RCC 7860 (cell line): ENCODE results near the gene ZNF829.

Experiments
- DNase-seq: peaks from one replicate; pipeline ENCODE4 v3.0.0-alpha.2; 2015; ENCODE audit warnings: low spot score
- FAIRE-seq: peaks from 2 replicates; lab custom pipeline; 2012; peaks lifted over from hg19 to GRCh38; lab: Jason Lieb, UNC

The ZNF829 gene

DNA sequence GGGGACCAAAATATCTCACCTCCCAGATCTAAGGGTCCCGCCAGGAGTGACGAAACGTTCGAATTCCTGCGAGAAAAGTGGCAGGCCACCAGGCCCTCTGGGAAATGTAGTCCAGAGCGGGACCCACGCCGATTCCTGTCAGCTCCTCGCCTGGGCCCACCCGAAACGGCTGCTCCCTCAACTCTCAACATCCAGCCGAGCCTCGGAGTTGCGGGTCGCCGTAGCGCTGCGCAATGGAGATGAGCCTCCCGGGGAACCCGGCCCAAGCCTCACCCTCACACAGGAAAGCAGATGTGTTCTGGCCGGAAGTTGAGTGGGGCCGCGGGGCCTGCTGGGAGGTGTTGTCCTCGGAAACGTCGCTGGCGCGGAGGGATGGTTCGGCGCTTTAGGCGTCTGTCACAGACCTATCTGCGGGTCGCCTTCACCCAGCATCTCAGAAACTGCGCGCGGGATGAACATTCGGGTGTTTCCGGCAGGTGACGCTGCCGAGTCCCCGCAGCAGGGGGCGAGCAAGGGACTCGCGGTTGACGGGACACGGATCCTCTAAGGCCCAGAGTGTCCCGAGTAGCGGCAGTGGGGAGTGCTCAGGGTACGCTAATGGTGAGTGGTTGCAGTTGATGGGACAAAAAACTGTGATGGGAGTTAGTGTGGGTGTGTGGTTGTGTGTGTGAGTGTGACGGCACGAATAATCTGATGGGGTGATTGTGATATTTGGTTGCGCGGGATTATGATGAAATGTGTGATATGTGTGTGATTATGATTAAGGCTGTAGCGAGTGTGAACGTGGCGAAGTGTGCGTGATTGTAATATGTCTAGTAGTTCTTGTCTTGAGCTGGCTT, at the start of gene ZNF829, which contains the start of gene ZNF568:
Gene ZNF829, minus strand, starts transcription at position 300 of the 839 bp plus-strand sequence. CDS start 1,124 bp downstream, outside the sequence.
Gene ZNF568, plus strand, starts transcription at position 341 of the 839 bp plus-strand sequence. CDS start 6,439 bp downstream, outside the sequence.
- no peak for FAIRE-seq
- DNase-seq = peak; percentile 61

DNA sequence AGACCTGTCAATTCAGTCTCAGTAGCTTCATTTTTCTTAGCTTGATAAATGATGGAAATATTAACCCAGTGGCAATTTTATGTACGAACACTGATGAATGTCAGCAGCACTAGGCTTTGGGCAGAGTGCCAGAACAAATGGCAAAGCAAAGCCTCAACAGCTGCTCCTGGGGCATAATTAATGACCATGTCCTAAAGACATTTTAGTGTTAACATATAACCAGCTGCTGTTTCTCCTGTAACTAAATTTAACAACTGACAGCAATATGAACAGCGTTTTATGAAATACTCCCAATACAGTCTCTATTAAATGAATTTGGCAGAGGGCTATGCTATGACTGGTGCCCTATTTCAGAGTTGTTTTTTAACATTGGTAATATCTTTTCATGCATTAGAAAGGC, 47.2 kb upstream of the ZNF829 start:
- FAIRE-seq (no peak), DNase-seq (no peak)

DNA sequence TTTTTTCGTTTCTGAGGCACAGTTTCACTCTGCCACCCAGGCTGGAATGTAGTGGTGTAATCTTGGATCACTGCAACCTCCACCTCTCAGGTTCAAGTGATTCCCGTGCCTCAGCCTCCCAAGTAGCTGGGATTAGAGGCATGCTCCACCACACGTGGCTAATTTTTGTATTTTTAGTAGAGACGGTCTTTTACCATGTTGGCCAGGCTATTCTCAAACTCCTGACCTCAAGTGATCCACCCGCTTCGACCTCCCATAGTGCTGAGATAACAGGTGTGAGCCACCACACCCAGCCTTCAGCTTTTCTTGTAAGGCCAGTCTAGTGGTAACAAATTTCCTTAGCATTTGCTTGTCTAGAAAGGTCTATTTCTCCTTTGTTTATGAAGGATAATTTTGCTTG, 46.3 kb upstream of the ZNF829 start:
- DNase-seq = no peak
- no peak for FAIRE-seq

DNA sequence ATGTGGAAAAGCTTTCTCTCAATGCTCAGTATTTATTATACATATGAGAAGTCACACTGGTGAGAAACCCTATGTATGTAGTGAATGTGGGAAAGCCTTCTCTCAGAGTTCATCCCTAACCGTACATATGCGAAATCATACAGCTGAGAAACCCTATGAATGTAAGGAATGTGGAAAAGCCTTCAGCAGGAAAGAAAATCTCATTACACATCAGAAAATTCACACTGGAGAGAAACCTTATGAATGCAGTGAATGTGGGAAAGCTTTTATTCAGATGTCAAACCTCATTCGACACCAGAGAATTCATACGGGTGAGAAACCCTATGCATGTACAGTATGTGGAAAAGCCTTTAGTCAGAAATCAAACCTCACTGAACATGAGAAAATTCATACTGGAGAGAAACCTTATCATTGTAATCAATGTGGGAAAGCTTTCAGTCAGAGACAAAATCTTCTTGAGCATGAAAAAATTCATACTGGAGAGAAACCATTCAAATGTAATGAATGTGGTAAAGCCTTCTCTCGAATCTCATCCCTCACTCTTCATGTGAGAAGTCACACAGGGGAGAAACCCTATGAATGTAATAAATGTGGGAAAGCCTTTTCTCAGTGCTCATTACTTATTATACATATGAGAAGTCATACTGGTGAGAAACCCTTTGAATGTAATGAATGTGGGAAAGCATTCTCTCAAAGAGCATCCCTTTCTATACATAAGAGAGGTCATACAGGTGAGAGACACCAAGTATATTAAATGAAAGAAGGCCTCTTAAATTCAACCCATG, 34.4 kb upstream of the ZNF829 start:
- DNase-seq (no peak), FAIRE-seq (no peak)

DNA sequence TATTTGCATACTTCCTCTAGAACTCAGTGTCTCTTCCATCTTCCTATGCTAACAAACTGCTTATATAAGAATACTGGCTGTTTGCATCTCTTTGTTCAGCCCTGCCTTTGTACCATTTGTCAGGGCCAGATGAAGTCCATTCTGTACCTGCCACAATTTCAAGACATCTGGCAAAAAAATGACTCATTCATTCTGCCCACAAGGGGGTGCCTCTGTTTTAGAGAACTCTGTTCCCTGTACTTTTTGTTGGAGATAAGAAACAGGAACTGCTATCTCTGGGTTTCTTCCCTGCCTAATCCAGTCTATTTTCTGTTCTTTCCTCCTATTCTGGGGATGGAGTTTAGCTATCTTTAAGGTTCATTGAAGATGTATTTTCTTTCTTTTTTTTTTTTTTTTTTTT, 23.1 kb upstream of the ZNF829 start:
- FAIRE-seq (no peak), DNase-seq (no peak)

GRCh38 chr19:36931684-36932083, 15.6 kb upstream of the ZNF829 start:
- FAIRE-seq = no peak

GRCh38 chr19:36918090-36918489, 2.0 kb upstream of the ZNF829 start:
- FAIRE-seq (no peak), DNase-seq (no peak)

More at GRCh38 chr19:36931684-36932083, 15.6 kb upstream of the ZNF829 start:
- no peak for DNase-seq

DNA sequence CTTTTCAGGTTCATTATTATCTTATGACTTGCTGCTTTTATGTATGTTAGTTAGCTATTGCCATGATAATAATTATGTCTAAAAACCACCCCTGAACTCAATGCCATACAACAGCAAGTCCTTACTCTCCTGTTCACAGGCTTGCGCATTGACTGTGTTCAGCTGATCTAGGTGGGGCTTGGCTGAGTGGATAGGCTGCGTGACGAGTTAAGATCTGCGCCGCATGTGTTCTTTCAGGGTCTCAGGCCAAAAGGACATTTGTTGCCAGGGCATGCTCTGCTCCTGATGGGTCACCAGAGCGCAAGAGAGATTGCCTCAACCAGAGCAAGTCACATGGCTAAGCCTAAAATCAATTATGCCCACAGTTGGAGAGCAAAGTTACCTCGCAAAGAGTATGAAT, 900 bp upstream of the ZNF829 start:
- FAIRE-seq (no peak), DNase-seq (no peak)

- no peak for FAIRE-seq
- no peak for DNase-seq
These were observed 17.7 kb downstream of the ZNF829 start for GRCh38 chr19:36898422-36898821.

GRCh38 chr19:36894849-36895383, 21.2 kb downstream of the ZNF829 start:
- FAIRE-seq (no peak), DNase-seq (no peak)

- FAIRE-seq (no peak), DNase-seq (no peak)
These were observed 24.2 kb downstream of the ZNF829 start for GRCh38 chr19:36891768-36892357.

DNA sequence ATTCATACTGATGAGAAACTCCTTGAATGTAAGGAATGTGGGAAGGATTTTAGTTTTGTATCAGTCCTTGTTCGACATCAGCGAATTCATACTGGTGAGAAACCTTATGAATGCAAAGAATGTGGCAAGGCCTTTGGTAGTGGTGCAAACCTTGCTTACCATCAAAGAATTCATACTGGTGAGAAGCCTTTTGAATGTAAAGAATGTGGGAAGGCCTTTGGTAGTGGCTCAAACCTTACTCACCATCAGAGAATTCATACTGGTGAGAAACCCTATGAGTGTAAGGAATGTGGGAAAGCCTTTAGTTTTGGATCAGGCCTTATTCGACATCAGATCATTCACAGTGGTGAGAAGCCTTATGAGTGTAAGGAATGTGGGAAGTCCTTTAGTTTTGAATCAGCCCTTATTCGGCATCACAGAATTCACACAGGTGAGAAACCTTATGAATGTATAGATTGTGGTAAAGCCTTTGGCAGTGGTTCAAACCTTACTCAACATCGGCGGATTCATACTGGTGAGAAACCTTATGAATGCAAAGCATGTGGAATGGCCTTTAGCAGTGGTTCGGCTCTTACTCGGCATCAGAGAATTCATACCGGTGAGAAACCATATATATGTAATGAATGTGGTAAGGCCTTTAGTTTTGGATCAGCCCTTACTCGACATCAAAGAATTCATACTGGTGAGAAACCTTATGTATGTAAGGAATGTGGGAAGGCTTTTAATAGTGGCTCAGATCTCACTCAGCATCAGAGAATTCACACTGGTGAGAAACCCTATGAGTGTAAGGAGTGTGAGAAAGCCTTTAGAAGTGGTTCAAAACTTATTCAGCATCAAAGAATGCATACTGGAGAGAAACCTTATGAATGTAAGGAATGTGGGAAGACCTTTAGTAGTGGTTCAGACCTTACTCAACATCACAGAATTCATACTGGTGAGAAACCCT, 38.8 kb downstream of the ZNF829 start:
- DNase-seq = peak; percentile 10
- FAIRE-seq = no peak

GRCh38 chr19:36851898-36852297, 64.2 kb downstream of the ZNF829 start:
- FAIRE-seq = no peak
- no peak for DNase-seq

DNA sequence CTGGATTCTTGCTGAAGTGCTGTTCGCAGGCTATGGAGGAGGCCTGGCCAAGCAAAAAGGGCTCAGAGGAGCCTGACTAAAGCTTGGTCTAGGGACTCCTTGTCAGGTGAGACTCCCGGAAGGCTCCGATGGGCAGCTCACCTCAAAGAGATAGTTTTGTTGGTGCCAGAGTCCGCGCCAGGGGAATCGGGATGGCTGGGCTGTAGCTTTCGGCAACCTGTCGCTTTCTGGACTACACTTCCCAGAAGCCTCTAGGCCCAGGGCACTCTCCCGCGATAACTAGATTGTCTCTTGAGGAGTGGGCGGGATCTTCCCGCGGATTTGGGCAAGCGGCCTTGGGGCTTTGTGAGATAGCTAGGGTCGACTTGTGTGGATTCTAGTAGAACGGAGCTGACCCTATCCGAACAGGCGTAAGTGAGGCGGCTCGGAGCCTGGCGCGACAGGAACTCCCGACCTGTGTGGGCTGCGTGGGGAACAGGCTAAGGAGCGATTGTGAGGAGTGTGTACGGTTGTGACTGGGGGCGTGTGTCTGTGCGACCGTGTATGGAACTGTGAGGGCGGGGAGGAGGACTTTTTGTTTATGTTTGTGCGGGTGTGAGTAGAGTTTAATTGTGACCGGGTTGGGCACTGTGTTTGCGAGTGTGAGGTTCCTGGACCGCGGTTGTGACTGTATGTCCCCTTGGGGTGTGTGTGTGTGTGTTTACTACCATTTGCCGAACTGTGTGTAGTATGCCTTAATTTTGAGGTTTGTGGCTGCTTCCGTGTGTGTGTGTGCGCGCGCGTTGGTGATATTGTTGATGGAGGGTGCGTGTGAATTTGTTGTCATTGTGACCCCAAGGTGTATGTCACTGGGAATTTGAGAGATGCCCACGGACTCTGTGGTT, 65.3 kb downstream of the ZNF829 start, which contains the start of gene ZNF345:
Gene ZNF345, plus strand, starts transcription at position 318 of the 884 bp plus-strand sequence. CDS start 25,955 bp downstream, outside the sequence.
- FAIRE-seq (no peak), DNase-seq (peak; percentile 73)

- peak; percentile 65 for DNase-seq
- no peak for FAIRE-seq
These were observed 66.2 kb downstream of the ZNF829 start for GRCh38 chr19:36849701-36850558.

DNA sequence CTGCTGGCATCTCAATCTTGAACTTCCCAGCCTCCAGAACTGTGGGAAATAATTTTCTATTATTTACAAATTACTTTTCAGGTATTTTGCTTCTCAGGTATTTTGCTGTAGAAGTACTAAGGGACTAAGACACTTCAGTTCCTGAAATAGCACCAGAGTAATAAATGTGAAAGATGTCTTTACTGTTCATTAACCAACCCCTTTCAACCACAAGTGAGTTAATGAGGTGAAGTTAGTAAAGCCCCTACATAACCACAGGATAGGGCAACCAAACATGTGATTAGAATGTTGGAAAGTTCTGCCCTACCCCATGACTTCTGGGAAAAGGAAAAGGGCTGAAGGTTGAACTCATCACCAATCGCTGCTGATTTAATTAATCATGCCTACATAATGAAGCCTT, 68.1 kb downstream of the ZNF829 start:
- FAIRE-seq = no peak
- DNase-seq = no peak

- FAIRE-seq = no peak
- no peak for DNase-seq
These were observed 77.2 kb downstream of the ZNF829 start for GRCh38 chr19:36838784-36839324.
